Ishikawa (cell line): ENCODE data around the gene TGM1.

Experiments used
- CEBPB ChIP-seq: IDR thresholded peaks from 2 replicates; pipeline ENCODE4 v1.6.1; 2012
- CREB1 ChIP-seq: IDR thresholded peaks from 2 replicates; pipeline ENCODE4 v1.6.1; 2012; ENCODE audit warnings: low read depth
- EGR1 ChIP-seq: IDR thresholded peaks from 2 replicates; pipeline ENCODE4 v1.6.1; 2012
- EP300 ChIP-seq: IDR thresholded peaks from 2 replicates; pipeline ENCODE4 v1.6.1; 2012; ENCODE audit warnings: borderline replicate concordance
- FOXM1 ChIP-seq: IDR thresholded peaks from 2 replicates; pipeline ENCODE4 v1.6.1; 2012; ENCODE audit warnings: low read depth, borderline replicate concordance
- MAX ChIP-seq: IDR thresholded peaks from 2 replicates; pipeline ENCODE4 v1.6.1; 2012
- NFIC ChIP-seq: IDR thresholded peaks from 2 replicates; pipeline ENCODE4 v1.6.1; 2012
- RAD21 ChIP-seq: IDR thresholded peaks from 2 replicates; pipeline ENCODE4 v1.6.1; 2012; ENCODE audit warnings: low read depth
- TAF1 ChIP-seq: IDR thresholded peaks from 2 replicates; pipeline ENCODE4 v1.6.1; 2012; ENCODE audit warnings: low read depth, mild to moderate bottlenecking
- TCF12 ChIP-seq: IDR thresholded peaks from 2 replicates; pipeline ENCODE4 v1.6.1; 2012; ENCODE audit warnings: low read depth
- TEAD4 ChIP-seq: IDR thresholded peaks from 2 replicates; pipeline ENCODE4 v1.6.1; 2012
- YY1 ChIP-seq: IDR thresholded peaks from 2 replicates; pipeline ENCODE4 v1.6.1; 2012; ENCODE audit warnings: low read depth
- ZBTB7A ChIP-seq: IDR thresholded peaks from 2 replicates; pipeline ENCODE4 v1.6.1; 2012; ENCODE audit warnings: low read depth
- TF ChIP-seq, protein P1 (sequence below): IDR thresholded peaks from 2 replicates; pipeline ENCODE4 v1.6.1; 2012; ENCODE audit warnings: low read depth, mild to moderate bottlenecking
- TF ChIP-seq, protein P2 (sequence below): IDR thresholded peaks from 2 replicates; pipeline ENCODE4 v1.6.1; 2012

TGM1 gene

DNA sequence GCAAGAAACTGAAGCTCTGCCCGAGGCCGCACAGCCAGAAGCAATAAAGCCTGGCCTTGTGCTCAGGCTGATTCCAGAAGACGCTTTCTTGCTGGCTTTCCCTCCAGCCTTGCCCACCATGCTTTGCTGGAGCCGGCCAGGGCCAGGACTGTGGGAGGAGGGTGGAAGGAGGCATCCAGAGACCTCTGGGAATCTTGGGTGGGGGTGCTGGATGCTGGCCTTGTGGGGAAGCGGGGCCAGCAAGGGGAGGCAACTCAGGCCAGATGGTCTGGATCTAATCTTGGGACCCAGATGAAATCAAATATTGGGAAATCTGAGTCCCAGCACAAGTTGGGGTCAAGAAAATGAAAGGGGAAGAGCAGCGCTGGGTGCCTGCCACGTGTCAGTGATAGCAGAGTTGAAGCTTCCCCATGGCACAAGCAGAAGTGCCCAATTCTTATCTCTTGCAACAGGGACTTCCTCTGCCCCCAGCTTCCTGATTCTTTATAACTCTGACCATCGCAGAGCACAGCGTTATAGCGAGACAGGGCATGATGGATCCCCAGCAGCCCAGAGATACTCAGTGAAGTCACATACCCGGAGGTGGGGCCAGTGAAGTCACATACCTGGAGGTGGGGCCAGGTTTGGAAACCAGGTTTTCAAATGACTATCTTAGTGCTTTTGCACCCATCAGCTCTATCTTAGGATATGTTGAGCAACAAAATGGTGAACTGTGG is 14.8 kb upstream of the TGM1 start:
- no peak for TF ChIP-seq EGR1
- no peak for TF ChIP-seq TEAD4
- no peak for TF ChIP-seq CREB1
- no peak for TF ChIP-seq NFIC
- TF ChIP-seq FOXM1 = no peak
- no peak for TF ChIP-seq EP300
- TF ChIP-seq RAD21 = no peak

GRCh38 chr14:24277071-24277470 is 14.1 kb upstream of the TGM1 start:
- TF ChIP-seq RAD21 (no peak), FOXM1 (no peak)
- TF ChIP-seq, protein P1, sequence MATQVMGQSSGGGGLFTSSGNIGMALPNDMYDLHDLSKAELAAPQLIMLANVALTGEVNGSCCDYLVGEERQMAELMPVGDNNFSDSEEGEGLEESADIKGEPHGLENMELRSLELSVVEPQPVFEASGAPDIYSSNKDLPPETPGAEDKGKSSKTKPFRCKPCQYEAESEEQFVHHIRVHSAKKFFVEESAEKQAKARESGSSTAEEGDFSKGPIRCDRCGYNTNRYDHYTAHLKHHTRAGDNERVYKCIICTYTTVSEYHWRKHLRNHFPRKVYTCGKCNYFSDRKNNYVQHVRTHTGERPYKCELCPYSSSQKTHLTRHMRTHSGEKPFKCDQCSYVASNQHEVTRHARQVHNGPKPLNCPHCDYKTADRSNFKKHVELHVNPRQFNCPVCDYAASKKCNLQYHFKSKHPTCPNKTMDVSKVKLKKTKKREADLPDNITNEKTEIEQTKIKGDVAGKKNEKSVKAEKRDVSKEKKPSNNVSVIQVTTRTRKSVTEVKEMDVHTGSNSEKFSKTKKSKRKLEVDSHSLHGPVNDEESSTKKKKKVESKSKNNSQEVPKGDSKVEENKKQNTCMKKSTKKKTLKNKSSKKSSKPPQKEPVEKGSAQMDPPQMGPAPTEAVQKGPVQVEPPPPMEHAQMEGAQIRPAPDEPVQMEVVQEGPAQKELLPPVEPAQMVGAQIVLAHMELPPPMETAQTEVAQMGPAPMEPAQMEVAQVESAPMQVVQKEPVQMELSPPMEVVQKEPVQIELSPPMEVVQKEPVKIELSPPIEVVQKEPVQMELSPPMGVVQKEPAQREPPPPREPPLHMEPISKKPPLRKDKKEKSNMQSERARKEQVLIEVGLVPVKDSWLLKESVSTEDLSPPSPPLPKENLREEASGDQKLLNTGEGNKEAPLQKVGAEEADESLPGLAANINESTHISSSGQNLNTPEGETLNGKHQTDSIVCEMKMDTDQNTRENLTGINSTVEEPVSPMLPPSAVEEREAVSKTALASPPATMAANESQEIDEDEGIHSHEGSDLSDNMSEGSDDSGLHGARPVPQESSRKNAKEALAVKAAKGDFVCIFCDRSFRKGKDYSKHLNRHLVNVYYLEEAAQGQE = no peak

GRCh38 chr14:24274101-24274543 is 11.1 kb upstream of the TGM1 start:
- TF ChIP-seq EP300 (no peak), TCF12 (no peak), CREB1 (no peak), CEBPB (no peak), RAD21 (no peak)
- TF ChIP-seq, protein P1 = no peak

DNA sequence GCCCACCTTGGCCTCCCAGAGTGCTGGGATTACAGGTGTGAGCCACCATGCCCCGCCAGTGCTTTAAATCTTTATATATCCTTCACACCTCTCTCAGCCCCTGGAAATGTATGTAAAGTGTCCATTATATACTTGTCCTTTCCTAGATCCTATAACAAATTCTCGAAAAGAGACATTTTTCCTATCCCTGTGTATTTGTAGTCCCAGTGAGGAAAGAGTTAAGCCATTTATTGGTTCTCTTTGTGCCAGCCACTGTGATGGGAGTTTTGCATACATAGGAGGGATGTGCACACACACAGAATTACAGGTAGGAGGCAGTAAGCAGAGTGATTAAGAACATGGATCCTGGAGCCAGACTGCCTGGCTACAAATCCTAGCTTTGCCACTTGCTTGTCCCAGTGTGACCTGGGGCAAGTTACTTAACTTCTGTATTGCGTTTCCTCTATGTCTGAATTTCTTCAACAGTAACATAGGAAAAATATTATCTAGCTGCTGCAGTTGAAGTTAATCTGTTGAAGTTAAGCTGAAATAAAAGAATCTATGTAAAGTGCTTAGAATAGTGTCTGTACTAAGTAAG is 10.5 kb upstream of the TGM1 start:
- TF ChIP-seq TCF12 (no peak), RAD21 (no peak), YY1 (no peak), EP300 (no peak), TEAD4 (no peak), CEBPB (no peak), ZBTB7A (no peak), NFIC (no peak), MAX (no peak), EGR1 (no peak), CREB1 (no peak)
- TF ChIP-seq, protein P1 = no peak
- TF ChIP-seq, protein P2, sequence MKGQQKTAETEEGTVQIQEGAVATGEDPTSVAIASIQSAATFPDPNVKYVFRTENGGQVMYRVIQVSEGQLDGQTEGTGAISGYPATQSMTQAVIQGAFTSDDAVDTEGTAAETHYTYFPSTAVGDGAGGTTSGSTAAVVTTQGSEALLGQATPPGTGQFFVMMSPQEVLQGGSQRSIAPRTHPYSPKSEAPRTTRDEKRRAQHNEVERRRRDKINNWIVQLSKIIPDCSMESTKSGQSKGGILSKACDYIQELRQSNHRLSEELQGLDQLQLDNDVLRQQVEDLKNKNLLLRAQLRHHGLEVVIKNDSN = no peak

- TF ChIP-seq CREB1 (no peak), NFIC (no peak)
Measured at GRCh38 chr14:24272467-24272866, 9.5 kb upstream of the TGM1 start.

DNA sequence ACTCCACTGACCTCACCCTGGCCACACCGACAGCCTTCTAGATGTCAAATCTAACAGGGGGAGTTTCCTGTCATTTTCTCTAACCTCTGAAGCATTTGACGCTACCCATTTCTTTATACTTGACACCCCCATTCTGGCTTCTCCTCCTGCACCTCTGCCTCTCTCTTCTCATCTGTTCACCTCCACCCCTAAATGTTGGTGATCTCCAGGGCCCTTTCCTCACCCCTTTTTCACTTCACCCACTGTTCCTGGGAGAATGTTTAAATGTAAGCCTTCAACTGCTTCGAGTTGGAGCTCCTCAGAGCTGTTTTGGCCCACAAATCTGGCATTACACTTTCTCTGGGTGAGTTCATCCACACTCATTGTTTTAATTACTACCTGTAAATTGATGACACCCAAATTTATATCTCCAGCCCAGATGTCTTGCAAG is 8.9 kb upstream of the TGM1 start:
- no peak for TF ChIP-seq MAX
- no peak for TF ChIP-seq YY1
- TF ChIP-seq TEAD4 = no peak
- TF ChIP-seq, protein P2 = no peak
- TF ChIP-seq TAF1 = no peak
- TF ChIP-seq RAD21 = no peak
- TF ChIP-seq ZBTB7A = no peak
- TF ChIP-seq TCF12 = no peak
- TF ChIP-seq NFIC = no peak
- no peak for TF ChIP-seq EP300
